Activated CD4-positive, alpha-beta T cell treated with anti-CD3 and anti-CD28 coated beads for 24 hours (primary cell): ENCODE results near the gene TPI1.
A peak's percentile ranks its signal among the peaks of the same experiment; 100 is the strongest.

Experiments used
- DNase-seq, 2 donors: peaks; one replicate each; pipeline ENCODE4 v3.0.0-alpha.2; 2020; ENCODE audit warnings: low read depth in 2 of 2

TPI1 gene

DNA sequence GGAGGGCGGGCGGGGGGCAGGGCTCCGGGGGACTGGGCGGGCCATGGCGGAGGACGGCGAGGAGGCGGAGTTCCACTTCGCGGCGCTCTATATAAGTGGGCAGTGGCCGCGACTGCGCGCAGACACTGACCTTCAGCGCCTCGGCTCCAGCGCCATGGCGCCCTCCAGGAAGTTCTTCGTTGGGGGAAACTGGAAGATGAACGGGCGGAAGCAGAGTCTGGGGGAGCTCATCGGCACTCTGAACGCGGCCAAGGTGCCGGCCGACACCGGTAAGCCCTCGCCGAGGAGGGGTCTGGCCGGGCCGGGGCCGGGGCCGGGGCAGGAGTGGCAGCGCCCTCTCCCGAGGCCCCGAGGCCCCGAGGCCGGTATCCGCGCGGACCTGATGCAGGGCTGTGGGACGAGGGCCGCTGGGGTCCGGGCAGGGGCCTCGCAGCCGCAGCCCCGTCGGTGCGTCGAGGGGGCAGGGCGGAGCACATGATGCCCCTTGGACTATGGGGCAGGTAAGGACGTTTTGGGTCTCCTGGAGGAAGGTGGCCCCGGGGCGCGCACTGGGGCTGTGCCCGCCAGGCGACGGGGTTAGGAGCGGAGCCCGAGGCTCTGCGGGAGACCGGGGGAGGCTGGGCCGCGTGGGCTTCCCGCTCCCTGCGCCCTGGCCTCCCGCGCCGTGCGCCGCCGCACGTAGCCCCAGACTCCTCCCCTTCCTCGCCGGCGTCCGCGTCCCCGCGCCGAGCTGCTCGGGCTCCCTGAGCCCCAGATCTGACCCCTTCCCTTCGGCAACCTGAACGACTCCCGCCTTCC lies at the start of gene TPI1:
TSS of gene TPI1 (plus strand) at position 119 of the 798 bp plus-strand sequence. CDS start at position 155, 36 bp downstream.
- DNase-seq: peak; percentile 68 to 73

- no peak for DNase-seq
Observed at GRCh38 chr12:6817662-6818157, 49.6 kb upstream of the TPI1 start.

GRCh38 chr12:6818222-6818621 lies 49.1 kb upstream of the TPI1 start:
- DNase-seq: no peak

DNA sequence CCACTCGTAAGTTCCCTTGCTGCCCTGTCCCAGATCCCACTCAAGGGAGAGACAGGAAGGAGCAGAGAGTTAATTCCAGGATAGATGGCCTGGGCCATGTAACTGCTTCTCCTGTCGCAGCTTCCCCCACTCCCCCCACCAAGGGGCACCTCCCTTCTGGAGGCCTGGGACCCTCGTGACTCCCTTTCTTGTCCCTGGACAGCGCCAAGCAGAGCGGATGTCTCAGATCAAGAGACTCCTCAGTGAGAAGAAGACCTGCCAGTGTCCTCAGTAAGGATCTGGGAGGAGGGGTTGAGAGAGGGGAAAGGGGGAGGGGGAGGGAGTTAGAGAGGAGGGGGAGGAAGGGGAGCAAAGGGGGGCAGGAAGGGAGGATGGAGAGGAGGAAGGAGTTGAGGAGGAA lies 48.7 kb upstream of the TPI1 start:
- DNase-seq: no peak

DNA sequence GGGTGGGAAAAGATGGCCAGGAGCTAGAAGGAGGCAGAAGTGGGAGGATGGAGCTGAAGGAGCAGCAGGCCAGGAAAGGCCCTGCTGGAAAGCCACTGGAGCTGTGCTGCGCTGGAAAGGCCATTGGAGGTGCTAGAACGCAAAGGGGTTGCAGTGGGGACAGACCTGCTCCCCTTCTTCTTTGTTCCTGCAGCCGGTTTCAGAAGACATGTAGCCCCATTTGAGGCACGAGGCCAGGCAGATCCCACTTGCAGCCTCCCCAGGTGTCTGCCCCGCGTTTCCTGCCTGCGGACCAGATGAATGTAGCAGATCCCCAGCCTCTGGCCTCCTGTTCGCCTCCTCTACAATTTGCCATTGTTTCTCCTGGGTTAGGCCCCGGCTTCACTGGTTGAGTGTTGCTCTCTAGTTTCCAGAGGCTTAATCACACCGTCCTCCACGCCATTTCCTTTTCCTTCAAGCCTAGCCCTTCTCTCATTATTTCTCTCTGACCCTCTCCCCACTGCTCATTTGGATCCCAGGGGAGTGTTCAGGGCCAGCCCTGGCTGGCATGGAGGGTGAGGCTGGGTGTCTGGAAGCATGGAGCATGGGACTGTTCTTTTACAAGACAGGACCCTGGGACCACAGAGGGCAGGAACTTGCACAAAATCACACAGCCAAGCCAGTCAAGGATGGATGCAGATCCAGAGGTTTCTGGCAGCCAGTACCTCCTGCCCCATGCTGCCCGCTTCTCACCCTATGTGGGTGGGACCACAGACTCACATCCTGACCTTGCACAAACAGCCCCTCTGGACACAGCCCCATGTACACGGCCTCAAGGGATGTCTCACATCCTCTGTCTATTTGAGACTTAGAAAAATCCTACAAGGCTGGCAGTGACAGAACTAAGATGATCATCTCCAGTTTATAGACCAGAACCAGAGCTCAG lies 48.0 kb upstream of the TPI1 start:
- DNase-seq: no peak

DNA sequence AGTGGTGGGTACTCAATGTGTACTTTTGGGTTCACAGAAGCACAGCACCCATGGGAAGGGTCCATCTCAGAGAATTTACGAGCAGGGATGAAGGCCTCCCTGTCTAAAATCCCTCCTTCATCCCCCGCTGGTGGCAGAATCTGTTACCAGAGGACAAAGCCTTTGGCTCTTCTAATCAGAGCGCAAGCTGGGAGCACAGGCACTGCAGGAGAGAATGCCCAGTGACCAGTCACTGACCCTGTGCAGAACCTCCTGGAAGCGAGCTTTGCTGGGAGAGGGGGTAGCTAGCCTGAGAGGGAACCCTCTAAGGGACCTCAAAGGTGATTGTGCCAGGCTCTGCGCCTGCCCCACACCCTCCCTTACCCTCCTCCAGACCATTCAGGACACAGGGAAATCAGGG lies 47.2 kb upstream of the TPI1 start:
- no peak for DNase-seq

DNA sequence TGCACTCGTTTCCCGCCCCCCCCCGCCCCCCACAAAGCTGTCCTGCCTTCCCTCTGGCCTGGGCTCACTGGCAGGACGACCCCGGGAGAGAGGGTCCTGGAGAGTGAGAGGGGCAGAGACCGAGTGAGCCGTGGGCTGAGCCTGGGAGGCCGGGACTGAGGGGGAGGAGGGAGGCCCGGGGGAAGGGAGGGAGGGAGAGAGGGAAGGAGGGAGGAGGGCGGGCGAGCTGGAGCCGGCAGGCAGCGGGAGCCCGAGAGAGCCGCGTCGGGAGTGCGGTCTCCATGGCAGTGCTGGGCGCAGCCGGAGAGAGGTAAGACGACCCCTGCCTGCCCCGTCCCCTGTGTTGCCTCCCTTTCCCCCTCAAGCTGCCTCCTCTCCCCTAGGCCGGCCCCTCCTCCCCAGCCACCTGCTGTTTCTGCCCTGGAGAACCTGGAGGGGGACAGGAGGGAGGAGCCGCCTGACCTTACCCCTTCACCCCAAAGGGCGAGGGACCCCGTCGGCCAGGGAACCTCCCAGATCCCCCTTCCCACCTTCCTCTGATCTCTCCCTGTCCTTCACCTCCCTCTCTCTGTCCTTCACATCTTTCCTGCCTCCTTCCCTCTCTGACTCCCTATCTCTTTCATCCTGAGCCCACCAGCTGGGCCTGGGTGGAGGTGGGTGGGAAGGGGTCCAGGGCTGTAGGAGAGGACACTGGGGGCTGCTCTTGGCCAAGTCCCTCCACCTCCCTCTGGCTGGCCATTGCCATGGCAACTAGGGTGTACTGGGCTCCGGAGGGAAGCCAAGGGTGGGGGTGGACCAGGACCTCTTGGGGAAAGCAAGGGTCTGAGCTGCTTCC lies 45.5 kb upstream of the TPI1 start, which contains the start of gene GPR162:
TSS of gene GPR162 (plus strand) at position 231 of the 835 bp plus-strand sequence. CDS start 2,078 bp downstream, outside the sequence.
- no peak for DNase-seq

GRCh38 chr12:6822426-6823135 lies 44.8 kb upstream of the TPI1 start:
- no peak for DNase-seq

GRCh38 chr12:6823182-6824084 lies 43.9 kb upstream of the TPI1 start:
- no peak for DNase-seq

GRCh38 chr12:6824085-6824775 lies 43.1 kb upstream of the TPI1 start:
- no peak for DNase-seq

- no peak for DNase-seq
Observed at GRCh38 chr12:6824901-6825381, 42.4 kb upstream of the TPI1 start.

- DNase-seq: peak; percentile 83 to 84
Observed at GRCh38 chr12:6825398-6826124, 41.8 kb upstream of the TPI1 start.

GRCh38 chr12:6826125-6826733 lies 41.1 kb upstream of the TPI1 start:
- no peak for DNase-seq

GRCh38 chr12:6826734-6827436 lies 40.4 kb upstream of the TPI1 start:
- DNase-seq: no peak

- DNase-seq: peak; percentile 39 to 61
Observed at GRCh38 chr12:6827437-6827911, 39.9 kb upstream of the TPI1 start.

DNA sequence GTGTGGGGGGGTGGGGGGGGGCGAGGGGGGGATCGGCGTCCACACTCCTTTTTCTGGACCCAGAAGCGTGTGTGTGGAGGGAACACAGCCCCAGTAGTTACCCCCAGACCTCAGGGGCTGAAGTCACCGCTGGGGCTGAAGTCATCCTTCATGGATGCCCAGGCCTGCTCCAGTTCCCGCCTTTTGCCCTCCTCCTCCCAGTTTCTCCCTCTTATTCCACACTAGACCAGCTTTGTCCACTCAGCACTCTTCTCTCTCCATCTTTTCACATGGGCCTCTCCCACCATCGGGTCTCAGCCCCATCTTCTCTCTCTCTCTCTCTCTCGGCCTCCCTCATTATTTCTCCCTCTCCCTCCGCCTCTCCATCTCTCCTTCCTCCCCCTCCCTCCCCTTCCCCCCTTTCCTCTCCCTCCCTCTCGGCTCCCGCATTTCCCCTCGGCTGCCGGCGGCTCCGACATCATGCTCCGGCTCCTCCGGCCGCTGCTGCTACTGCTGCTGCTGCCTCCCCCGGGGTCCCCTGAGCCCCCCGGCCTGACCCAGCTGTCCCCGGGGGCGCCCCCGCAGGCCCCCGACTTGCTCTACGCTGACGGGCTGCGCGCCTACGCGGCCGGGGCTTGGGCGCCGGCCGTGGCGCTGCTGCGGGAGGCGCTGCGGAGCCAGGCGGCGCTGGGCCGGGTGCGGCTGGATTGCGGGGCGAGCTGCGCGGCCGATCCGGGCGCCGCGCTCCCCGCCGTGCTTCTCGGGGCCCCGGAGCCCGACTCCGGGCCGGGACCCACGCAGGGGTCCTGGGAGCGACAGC lies 39.1 kb upstream of the TPI1 start, which contains the start of gene P3H3:
TSS of gene P3H3 (plus strand) at position 426 of the 799 bp plus-strand sequence. CDS start at position 460, 34 bp downstream.
- no peak for DNase-seq
